Activated naive CD8-positive, alpha-beta T cell treated with anti-CD3 and anti-CD28 coated beads, Interleukin-2, amount 10 ng/mL, durations not matched to agents 7 days and 5 days (primary cell): ENCODE results near the gene MASP2. TPM values are rescaled to one million over a fixed set of nuclear protein-coding genes. Genes with fewer than 3 reads are reported as not detected.

ENCODE experiments used
- ATAC-seq: fragments of 150-1000 bp; cut with Tn5 transposase; one replicate; pipeline ENCODE4 v1.10.0; 2021; ENCODE audit warnings: low read depth, moderate library complexity
- POLR2A ChIA-PET: fragments of 350-600 bp; sonication (Branson Sonifier 250); formaldehyde crosslinking; loops from one replicate; lab custom pipeline; 2021; ENCODE audit warnings: antibody characterized with exemption; lab: Charles Lee
- DNase-seq: peaks from one replicate; pipeline ENCODE4 v3.0.0; 2021
- H3K27ac Mint-ChIP-seq: one replicate; pipeline ENCODE4 v1.8.0; 2022; ENCODE audit warnings: mild to moderate bottlenecking, mixed read lengths
- H3K27me3 Mint-ChIP-seq: one replicate; pipeline ENCODE4 v1.8.0; 2022; ENCODE audit warnings: mild to moderate bottlenecking, moderate library complexity, mixed read lengths
- H3K36me3 Mint-ChIP-seq: one replicate; pipeline ENCODE4 v1.8.0; 2021; ENCODE audit warnings: mild to moderate bottlenecking, mixed read lengths
- H3K4me1 Mint-ChIP-seq: one replicate; pipeline ENCODE4 v1.8.0; 2021; ENCODE audit warnings: mixed read lengths
- H3K4me3 Mint-ChIP-seq: one replicate; pipeline ENCODE4 v1.8.0; 2022; ENCODE audit warnings: mild to moderate bottlenecking, moderate library complexity, mixed read lengths
- H3K9me3 Mint-ChIP-seq: one replicate; pipeline ENCODE4 v1.8.0; 2021; ENCODE audit warnings: mixed read lengths
- total RNA-seq, 2 experiments: library from RNA; stranded (reverse); gene quantifications; one replicate each; pipeline ENCODE4 v1.2.3, GENCODE V29; 2021

MASP2 gene
- total RNA-seq, 2 experiments from 2014 or later: not detected

GRCh38 chr1:10987840-10988417, 59.1 kb downstream of the MASP2 start:
- no peak for DNase-seq
- Mint-ChIP-seq H3K27ac (no peak overlapping the region), H3K4me3 (no peak overlapping the region), H3K9me3 (no peaks in the 10 kb centered on the region), H3K27me3 (peaks cover 18% of the 10 kb centered on the region), H3K36me3 (no peaks in the 10 kb centered on the region), H3K4me1 (no peaks in the 10 kb centered on the region)
- ATAC-seq: no peak
- POLR2A ChIA-PET: no interaction called here

- Mint-ChIP-seq H3K27me3 (peaks cover 26% of the 10 kb centered on the region), H3K36me3 (no peaks in the 10 kb centered on the region), H3K4me1 (no peaks in the 10 kb centered on the region), H3K27ac (no peak overlapping the region), H3K4me3 (no peak overlapping the region), H3K9me3 (no peaks in the 10 kb centered on the region)
- ATAC-seq: no peak
- POLR2A ChIA-PET: interaction anchor here (0.7 kb wide), 1 partner anchor 782 kb away, joined by 3 read pairs; no protein-coding TSS in a partner anchor
- no peak for DNase-seq
Observed at GRCh38 chr1:10986525-10986890, 60.5 kb downstream of the MASP2 start.

DNA sequence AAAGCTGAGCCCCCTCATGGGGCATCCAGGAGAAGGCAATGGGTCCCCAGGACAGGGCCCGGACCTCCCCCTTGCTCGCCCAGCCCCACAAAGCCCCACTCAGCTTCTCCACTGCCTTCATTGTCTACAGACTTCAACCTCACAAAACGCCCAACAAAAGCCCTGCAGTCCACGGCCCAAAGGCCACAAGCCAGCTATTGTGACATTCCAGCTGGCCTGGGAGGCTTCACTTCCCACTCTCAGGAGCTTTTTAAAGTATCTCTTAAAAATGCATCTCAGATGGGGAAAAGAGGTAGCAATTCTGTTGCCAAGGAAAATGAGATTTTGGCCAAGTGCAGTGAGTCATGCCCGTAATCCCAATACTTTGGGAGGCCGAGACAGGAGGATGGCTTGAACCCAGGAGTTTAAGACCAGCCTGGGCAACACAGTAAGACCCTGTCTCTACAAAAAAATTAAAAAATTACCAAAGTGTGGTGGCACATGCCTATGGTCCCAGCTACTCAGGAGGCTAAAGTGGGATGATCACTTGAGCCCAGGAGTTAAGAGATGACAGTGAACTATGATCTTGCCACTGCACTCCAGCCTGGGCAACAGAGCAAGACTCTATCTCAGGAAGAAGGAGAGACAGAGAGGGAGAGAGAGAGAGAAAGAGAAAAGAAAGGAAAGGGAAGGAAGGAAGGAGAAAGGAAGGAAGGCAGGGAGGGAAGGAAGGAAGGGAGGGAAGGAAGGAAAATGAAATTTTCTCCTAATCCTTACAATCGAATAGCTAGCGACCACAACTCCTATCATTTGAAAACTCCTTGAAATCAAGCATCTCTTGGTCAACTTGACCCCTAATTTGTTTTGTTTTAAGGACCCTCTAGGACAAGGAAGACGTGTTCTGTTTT, 66.0 kb downstream of the MASP2 start:
- POLR2A ChIA-PET: no interaction called here

GRCh38 chr1:10980094-10980577, 66.9 kb downstream of the MASP2 start:
- DNase-seq (no peak), ATAC-seq (no peak)
- no peak overlapping the region for H3K27ac Mint-ChIP-seq
- no peaks in the 10 kb centered on the region for H3K36me3 Mint-ChIP-seq
- H3K9me3 Mint-ChIP-seq: no peaks in the 10 kb centered on the region
- POLR2A ChIA-PET: no interaction called here
- no peak overlapping the region for H3K4me3 Mint-ChIP-seq
- no peaks in the 10 kb centered on the region for H3K4me1 Mint-ChIP-seq
- H3K27me3 Mint-ChIP-seq: peaks cover 33% of the 10 kb centered on the region

More for the DNA sequence above, 66.0 kb downstream of the MASP2 start:
- DNase-seq (no peak), ATAC-seq (no peak)
- Mint-ChIP-seq H3K4me3 (no peak overlapping the region), H3K27me3 (peaks cover 36% of the 10 kb centered on the region), H3K9me3 (no peaks in the 10 kb centered on the region), H3K27ac (no peak overlapping the region), H3K36me3 (no peaks in the 10 kb centered on the region), H3K4me1 (no peaks in the 10 kb centered on the region)

DNA sequence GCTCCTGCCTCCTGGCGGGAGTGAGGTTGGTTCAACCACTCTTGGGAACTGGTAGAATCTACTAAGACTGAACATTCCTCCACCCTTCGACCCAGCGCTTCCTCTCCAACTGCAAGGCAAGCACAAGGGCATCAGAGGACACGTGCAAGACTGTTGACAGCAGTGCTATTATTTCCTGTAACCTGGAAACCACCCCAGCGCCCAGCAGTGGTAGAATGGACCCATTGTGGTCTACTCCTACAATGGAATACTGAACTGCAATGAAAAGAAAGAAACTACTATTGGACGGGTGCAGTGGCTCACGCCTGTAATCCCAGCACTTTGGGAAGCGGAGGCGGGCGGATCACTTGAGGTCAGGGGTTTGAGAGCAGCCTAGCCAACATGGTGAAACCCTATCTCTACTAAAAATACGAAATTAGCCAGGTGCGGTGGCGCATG, 67.5 kb downstream of the MASP2 start:
- ATAC-seq (no peak), DNase-seq (no peak)
- Mint-ChIP-seq H3K9me3 (no peaks in the 10 kb centered on the region), H3K27me3 (peaks cover 32% of the 10 kb centered on the region), H3K4me1 (no peaks in the 10 kb centered on the region), H3K36me3 (no peaks in the 10 kb centered on the region), H3K27ac (no peak overlapping the region), H3K4me3 (no peak overlapping the region)
- POLR2A ChIA-PET: interaction anchor here (0.6 kb wide), 1 partner anchor 13 kb away, joined by 4 read pairs; no protein-coding TSS in a partner anchor

- H3K36me3 Mint-ChIP-seq: no peaks in the 10 kb centered on the region
Observed at GRCh38 chr1:10978719-10979118, 68.3 kb downstream of the MASP2 start.

More at GRCh38 chr1:10978719-10979118, 68.3 kb downstream of the MASP2 start:
- ATAC-seq: no peak
- DNase-seq: no peak
- no peaks in the 10 kb centered on the region for H3K9me3 Mint-ChIP-seq
- peaks cover 29% of the 10 kb centered on the region for H3K27me3 Mint-ChIP-seq
- no peaks in the 10 kb centered on the region for H3K4me1 Mint-ChIP-seq
- no peak overlapping the region for H3K27ac Mint-ChIP-seq
- POLR2A ChIA-PET: interaction anchor here (0.6 kb wide), 1 partner anchor 513 kb away, joined by 3 read pairs; no protein-coding TSS in a partner anchor
- no peak overlapping the region for H3K4me3 Mint-ChIP-seq

Other genes starting within 250 kb of the MASP2 start
- 100 to 1,000 TPM; 166 to 174 TPM for gene TARDBP, start 34.6 kb downstream of the MASP2 start, total RNA-seq
- gene SRM, start 12.8 kb upstream of the MASP2 start, total RNA-seq: 10 to 100 TPM; 72.3 to 85.0 TPM
- gene EXOSC10, start 52.6 kb upstream of the MASP2 start, total RNA-seq: 10 to 100 TPM; 89.1 to 92.8 TPM
- gene ANGPTL7, start 142.1 kb upstream of the MASP2 start, total RNA-seq: not detected
- gene MTOR, start 215.3 kb upstream of the MASP2 start, total RNA-seq: 10 to 100 TPM; 40.7 to 45.4 TPM
- 10 to 100 TPM; 26.5 to 28.9 TPM for gene UBIAD1, start 226.0 kb upstream of the MASP2 start, total RNA-seq